Endothelial cell of coronary artery (primary cell): Measurements from ENCODE around the gene FOXP2. TPM values are rescaled to one million over a fixed set of nuclear protein-coding genes. Genes with fewer than 3 reads are reported as not detected.

ENCODE experiments used
- total RNA-seq: library from RNA; depleted of rRNA; stranded (reverse); fragments of >200 nt; gene quantifications from 2 replicates; pipeline ENCODE4 v1.2.3, GENCODE V29; 2014

FOXP2 gene
- under 0.01 TPM in 2 replicates for total RNA-seq

GRCh38 chr7:114414156-114415063 lies at the start of gene FOXP2:
Gene FOXP2 (plus strand): TSS chr7:114414815. CDS start chr7:114426512, 11,697 bp downstream.

